Glutamatergic neuron (in vitro differentiated cells): ENCODE measurements around the gene AHCYL2. TPM values are rescaled to one million over a fixed set of nuclear protein-coding genes. Genes with fewer than 3 reads are reported as not detected.

Experiments used
- DNase-seq: peaks from one replicate; pipeline ENCODE4 v3.0.0; 2022
- H3K27ac Mint-ChIP-seq: one replicate; pipeline ENCODE4 v1.8.0; 2020; ENCODE audit warnings: mild to moderate bottlenecking, mixed read lengths, inconsistent platforms; ENCODE audit not compliant: unreplicated experiment
- H3K27me3 Mint-ChIP-seq: one replicate; pipeline ENCODE4 v1.8.0; 2020; ENCODE audit warnings: mild to moderate bottlenecking, moderate library complexity, mixed read lengths, inconsistent platforms; ENCODE audit not compliant: unreplicated experiment
- H3K36me3 Mint-ChIP-seq: one replicate; pipeline ENCODE4 v1.8.0; 2020; ENCODE audit warnings: mild to moderate bottlenecking, mixed read lengths, inconsistent platforms; ENCODE audit not compliant: unreplicated experiment
- H3K4me1 Mint-ChIP-seq: one replicate; pipeline ENCODE4 v1.8.0; 2020; ENCODE audit warnings: mild to moderate bottlenecking, low read depth, mixed read lengths, inconsistent platforms; ENCODE audit not compliant: unreplicated experiment
- H3K4me3 Mint-ChIP-seq: one replicate; pipeline ENCODE4 v1.8.0; 2020; ENCODE audit warnings: mild to moderate bottlenecking, mixed read lengths, inconsistent platforms; ENCODE audit not compliant: unreplicated experiment
- H3K9me3 Mint-ChIP-seq: one replicate; pipeline ENCODE4 v1.8.0; 2020; ENCODE audit warnings: mild to moderate bottlenecking, moderate library complexity, mixed read lengths, inconsistent platforms; ENCODE audit not compliant: unreplicated experiment
- total RNA-seq: library from RNA; stranded (reverse); fragmentation: NEBNext Ultra II Directional; extraction: Animal tissue kit (Norgen Biotek cat#: 25700); gene quantifications from one replicate; pipeline ENCODE4 v1.2.1, GENCODE V29; 2021; ENCODE audit not compliant: unreplicated experiment
- TF ChIP-seq, protein P1 (sequence below): fragments of 200-600 bp; sonication (generic); IDR thresholded peaks from one replicate; pipeline ENCODE4 v1.5.0; 2021; ENCODE audit not compliant: partially characterized antibody, unreplicated experiment

The AHCYL2 gene
- total RNA-seq, 1 donor from 2014 or later, result 16.8 TPM

GRCh38 chr7:129266181-129266580 lies 41.4 kb downstream of the AHCYL2 start:
- TF ChIP-seq, protein P1, sequence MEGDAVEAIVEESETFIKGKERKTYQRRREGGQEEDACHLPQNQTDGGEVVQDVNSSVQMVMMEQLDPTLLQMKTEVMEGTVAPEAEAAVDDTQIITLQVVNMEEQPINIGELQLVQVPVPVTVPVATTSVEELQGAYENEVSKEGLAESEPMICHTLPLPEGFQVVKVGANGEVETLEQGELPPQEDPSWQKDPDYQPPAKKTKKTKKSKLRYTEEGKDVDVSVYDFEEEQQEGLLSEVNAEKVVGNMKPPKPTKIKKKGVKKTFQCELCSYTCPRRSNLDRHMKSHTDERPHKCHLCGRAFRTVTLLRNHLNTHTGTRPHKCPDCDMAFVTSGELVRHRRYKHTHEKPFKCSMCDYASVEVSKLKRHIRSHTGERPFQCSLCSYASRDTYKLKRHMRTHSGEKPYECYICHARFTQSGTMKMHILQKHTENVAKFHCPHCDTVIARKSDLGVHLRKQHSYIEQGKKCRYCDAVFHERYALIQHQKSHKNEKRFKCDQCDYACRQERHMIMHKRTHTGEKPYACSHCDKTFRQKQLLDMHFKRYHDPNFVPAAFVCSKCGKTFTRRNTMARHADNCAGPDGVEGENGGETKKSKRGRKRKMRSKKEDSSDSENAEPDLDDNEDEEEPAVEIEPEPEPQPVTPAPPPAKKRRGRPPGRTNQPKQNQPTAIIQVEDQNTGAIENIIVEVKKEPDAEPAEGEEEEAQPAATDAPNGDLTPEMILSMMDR, result no peak
- Mint-ChIP-seq H3K36me3 (no peaks in the 10 kb centered on the region), H3K27ac (no peak overlapping the region), H3K27me3 (no peaks in the 10 kb centered on the region), H3K4me3 (no peak overlapping the region), H3K4me1 (no peaks in the 10 kb centered on the region), H3K9me3 (no peaks in the 10 kb centered on the region)
- no peak for DNase-seq

- Mint-ChIP-seq H3K36me3 (peaks cover 11% of the 10 kb centered on the region), H3K4me1 (no peaks in the 10 kb centered on the region), H3K27ac (no peak overlapping the region), H3K4me3 (no peak overlapping the region), H3K9me3 (no peaks in the 10 kb centered on the region), H3K27me3 (no peaks in the 10 kb centered on the region)
- TF ChIP-seq, protein P1, result no peak
- no peak for DNase-seq
These were observed 45.2 kb downstream of the AHCYL2 start for GRCh38 chr7:129270077-129270476.

- no peaks in the 10 kb centered on the region for H3K27me3 Mint-ChIP-seq
- H3K9me3 Mint-ChIP-seq, result no peaks in the 10 kb centered on the region
- TF ChIP-seq, protein P1, result peak; percentile 71
- peaks cover 11% of the 10 kb centered on the region for H3K36me3 Mint-ChIP-seq
- H3K4me1 Mint-ChIP-seq, result no peaks in the 10 kb centered on the region
- no peak overlapping the region for H3K4me3 Mint-ChIP-seq
- DNase-seq, result peak; percentile 27
- H3K27ac Mint-ChIP-seq, result no peak overlapping the region
These were observed 46.9 kb downstream of the AHCYL2 start for GRCh38 chr7:129271500-129272355.

DNA sequence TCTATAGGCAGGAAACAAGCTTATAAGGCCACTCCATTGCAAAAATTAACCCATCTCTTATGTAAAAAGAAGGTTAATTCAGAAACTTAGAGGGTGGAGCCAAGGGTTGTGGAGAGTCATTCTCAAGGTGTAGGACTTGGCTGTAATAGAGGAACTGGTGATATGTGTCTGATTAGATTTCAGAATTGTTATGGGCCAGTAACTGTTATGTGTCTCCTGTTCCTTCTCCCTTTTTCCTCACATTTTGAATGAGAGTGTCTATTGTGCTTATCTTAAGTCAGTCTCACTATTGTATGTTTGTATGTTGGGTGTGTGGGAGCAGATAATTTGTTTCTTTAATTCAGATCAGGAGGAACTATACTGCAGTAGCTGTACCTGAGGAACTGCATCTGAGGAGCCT lies 49.1 kb downstream of the AHCYL2 start:
- Mint-ChIP-seq H3K27ac (no peak overlapping the region), H3K27me3 (no peaks in the 10 kb centered on the region), H3K36me3 (peaks cover 11% of the 10 kb centered on the region), H3K4me3 (no peak overlapping the region), H3K9me3 (no peaks in the 10 kb centered on the region), H3K4me1 (no peaks in the 10 kb centered on the region)
- TF ChIP-seq, protein P1, result no peak
- no peak for DNase-seq

DNA sequence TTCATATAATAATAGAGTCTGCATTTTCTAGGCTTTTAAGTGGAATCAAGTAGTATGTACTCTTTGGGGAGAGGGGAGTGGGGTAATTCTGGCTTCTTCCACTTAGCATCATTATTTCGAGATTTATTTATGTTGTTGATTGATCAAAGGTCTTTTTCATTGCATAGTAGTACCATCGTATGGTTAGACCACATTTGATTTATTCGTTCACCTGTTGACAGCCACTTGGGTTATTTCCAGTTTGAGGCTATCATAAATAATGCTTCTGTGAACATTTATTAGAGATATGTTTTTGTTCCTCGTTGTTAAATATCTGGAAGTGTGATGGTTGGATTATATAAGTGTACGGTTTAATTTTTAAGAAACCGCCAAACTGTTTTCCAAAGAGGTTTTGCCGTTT lies 52.8 kb downstream of the AHCYL2 start:
- H3K27me3 Mint-ChIP-seq, result no peaks in the 10 kb centered on the region
- H3K36me3 Mint-ChIP-seq, result peaks cover 11% of the 10 kb centered on the region
- no peaks in the 10 kb centered on the region for H3K4me1 Mint-ChIP-seq
- no peak overlapping the region for H3K27ac Mint-ChIP-seq
- no peak overlapping the region for H3K4me3 Mint-ChIP-seq
- H3K9me3 Mint-ChIP-seq, result no peaks in the 10 kb centered on the region
- no peak for DNase-seq
- TF ChIP-seq, protein P1, result no peak
